RCC 7860 (cell line): ENCODE data around the gene PCBP3.
"Not testable (repeated sequence)": the region's sequence is repeated elsewhere in the genome, so short reads cannot be mapped to it uniquely, and the experiment has no call there.

Experiments
- DNase-seq: peaks from one replicate; pipeline ENCODE4 v3.0.0-alpha.2; 2015; ENCODE audit warnings: low spot score
- FAIRE-seq: peaks from 2 replicates; lab custom pipeline; 2012; peaks lifted over from hg19 to GRCh38; lab: Jason Lieb, UNC

The PCBP3 gene

GRCh38 chr21:45612665-45613019 lies 30.9 kb upstream of the PCBP3 start:
- not testable (repeated sequence) for DNase-seq, FAIRE-seq

GRCh38 chr21:45613396-45613795 lies 30.1 kb upstream of the PCBP3 start:
- no peak for DNase-seq
- FAIRE-seq, result no peak

DNA sequence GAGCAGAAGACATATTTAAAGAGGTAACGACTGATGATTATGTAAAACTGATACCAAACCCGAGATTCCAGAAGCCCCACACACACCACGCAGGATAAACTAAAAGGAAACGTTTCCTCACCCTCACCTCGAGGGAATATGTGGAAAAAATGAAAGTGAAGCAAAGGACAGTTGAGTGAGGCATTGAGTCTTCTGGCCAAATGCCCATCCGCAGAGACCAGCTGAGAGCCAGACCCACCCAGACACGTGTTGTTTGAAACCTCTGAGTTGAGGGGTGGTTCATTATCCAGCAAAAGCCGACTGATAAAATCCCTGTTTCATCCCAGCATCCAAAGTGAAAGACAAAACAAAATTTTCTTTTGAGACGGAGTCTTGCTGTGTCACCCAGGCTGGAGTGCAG lies 29.6 kb upstream of the PCBP3 start:
- no peak for FAIRE-seq
- DNase-seq, result no peak

DNA sequence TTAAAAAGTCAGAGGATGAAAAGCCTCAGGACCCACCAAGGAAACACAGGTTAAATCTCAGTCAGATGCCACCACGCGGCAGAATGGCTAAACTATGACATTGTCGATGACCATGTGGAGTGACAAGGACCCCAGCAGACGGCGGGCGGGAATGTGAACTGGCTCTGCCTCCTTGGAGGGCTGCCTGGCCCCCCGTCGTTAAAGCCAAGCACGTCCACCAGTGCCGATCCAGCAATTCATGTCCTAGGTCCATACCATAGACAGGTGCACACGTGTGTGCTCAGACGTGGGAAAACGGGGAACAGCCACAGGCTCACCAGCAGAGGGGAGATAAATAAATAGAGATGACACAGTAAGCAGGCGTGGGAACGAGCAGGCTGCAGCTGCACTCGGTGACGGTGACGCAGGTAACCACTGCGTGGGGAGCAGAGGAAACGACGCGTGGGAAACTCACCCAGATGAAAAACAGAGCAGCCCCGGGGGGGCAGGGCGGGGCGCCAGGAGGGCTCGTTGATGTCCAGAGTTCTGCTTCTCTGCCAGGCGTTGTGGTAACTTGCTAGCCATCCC lies 28.3 kb upstream of the PCBP3 start:
- FAIRE-seq, result no peak
- DNase-seq, result no peak

DNA sequence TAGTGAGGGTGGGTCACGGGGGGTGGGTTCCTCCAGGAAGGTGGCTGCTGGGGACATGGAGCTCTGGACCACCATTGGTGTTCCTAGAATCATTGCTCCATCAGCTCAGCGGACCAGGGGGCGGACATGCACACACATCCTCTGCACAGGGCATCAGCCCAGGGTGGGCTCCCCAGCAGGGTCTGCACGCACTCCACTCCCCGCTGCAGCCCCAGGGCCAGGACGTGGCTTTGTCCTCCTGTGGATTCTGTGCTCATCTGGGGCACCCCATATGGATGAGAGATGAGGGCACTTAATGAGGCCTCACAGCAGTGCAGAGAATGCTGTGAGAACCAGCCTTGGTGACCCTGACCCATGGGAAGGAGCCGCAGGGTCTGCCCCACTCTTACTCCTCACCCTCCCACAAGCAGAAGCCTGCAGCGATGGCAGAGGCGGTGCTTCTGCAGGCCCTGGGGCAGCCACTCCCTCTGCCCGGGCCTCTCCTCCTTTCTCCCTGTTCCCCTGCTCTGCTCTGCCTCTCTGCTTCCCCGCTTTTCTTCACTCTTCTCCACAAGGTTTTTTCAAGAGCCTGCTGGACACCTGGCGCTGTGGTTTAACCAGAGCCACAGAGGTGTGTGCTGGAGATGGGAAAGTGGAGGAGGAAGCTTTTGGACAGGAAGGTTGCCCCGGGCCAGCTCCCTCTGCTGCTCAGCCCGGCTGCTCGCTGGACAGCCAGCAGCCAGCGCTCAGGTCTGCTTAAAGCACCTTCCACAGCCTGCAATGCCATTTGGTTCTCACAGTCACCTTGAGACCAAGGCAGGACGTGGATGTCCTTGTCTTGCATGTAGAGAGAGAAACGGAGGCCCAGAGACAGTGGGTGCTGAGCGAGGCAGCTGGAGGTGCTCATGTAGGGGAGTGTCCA lies 26.3 kb upstream of the PCBP3 start:
- FAIRE-seq, result no peak
- DNase-seq, result no peak

DNA sequence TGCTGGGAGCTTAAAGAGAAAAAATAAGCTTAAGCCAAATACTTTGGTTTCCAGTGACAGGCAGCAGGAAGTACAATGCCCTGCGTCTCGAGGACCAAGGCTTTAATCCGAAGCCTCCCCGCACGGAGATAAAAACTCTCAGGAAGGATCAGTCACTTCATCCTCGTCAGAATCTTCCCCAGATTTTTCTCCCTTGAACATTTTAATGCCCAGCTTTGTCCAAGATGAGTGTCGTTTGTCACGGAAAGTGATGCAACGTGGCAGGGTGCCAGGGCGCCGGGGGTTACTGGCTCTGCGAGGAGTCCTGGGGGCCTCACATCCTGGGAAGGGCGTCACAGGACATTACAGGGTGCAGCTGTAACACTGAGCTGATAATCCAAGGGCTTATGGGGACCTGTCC lies 25.2 kb upstream of the PCBP3 start:
- DNase-seq (no peak), FAIRE-seq (no peak)

- DNase-seq, result no peak
- FAIRE-seq, result no peak
Measured at GRCh38 chr21:45618846-45619485, 24.6 kb upstream of the PCBP3 start.

DNA sequence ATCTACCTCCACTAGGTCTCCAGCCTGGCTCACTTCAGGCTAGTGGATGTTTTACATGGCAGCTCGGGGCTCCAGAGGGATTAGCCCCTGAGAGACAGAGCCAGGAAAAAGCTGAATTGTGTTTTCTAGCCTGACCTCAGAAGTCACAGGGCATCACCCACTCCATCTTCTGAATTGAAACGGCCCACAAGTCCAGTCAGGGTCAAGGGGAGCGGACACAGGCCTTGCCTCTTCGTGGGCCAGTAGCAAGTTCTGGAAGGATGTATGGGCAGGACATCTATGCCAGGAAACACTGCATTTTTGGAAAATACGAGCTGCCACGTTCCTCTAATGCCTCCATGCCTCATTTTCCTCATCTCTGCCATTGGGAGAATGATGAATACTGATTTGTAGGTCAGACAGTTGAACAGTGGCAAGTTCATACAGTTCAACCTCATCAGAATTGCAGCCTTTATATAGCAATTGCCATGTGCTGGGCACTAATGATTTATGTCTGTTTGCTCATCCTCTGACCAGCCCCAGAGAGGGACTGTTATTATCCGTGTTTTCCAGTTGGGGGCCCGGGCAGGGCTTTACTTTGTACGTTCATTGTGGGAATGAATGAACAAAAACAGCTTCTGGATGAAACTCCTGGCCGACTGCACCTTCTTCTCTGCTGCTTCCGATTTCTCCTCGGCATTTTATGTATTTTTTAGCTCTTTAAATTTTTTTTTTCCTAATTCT lies 23.2 kb upstream of the PCBP3 start:
- DNase-seq, result no peak
- FAIRE-seq, result no peak

DNA sequence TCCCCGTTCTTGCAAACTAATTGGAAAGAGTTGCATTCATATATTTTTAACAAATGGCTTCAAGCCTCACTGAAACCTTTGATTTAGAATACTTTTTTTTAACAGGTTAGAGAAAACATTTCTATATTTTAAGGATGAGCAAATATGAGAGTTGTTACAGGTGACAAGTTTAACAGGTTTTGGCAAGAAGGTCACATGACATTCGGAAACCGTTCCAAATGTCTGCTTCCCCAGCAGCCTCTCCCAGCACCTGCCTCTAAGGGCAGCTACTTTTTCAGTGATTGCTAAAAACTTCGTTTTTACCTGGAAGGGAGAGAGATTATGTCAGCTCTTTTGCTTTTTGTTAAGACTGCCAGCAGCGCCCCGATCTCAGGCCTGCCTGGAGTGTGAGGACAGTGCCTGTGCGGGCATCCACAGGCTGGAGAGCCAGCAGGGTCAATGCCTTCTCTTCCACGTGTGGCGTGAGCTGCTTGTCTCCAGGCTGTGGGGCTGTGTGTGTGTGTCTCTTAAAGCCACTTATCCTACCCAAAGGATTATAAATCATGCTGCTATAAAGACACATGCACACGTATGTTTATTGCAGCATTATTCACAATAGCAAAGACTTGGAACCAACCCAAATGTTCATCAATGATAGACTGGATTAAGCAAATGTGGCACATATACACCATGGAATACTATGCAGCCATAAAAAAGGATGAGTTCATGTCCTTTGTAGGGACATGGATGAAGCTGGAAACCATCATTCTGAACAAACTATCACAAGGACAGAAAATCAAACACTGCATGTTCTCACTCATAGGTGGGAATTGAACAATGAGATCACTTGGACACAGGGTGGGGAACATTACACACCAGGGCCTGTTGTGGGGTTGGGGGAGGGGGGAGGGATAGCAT lies 21.8 kb upstream of the PCBP3 start:
- not testable (repeated sequence) for FAIRE-seq, DNase-seq

DNA sequence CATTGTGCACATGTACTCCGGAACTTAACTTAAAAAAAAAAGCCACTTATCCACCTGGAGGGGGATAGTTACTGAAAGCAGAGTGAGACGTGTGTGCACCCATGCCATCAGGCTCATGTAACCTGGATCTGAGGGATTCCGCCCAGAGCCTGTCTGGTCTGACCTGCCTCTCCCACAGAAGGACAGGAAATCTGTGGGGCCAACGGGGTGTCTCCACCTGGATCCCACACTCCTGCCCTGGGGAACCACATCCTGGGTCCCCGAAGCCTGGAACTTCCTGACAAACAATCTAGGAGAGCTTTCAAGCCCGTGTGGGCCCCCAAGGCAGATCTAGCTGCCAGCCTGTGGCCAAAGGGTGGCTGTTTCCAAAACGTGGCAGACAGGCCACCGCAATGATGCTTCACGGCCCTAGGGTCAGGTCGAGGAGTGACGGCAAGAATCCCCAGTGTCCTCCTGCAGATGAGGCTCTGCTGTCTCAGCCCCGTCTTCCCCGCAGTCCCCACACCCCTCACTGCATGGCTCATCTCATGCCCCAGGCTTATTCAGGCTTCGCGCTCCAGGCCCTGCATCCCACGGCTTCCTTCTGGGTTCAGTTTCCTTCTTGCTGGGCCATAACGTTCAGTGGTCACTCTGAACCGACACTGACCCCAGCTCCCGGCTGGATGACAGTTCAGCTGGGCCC lies 21.0 kb upstream of the PCBP3 start:
- no peak for FAIRE-seq
- no peak for DNase-seq

DNA sequence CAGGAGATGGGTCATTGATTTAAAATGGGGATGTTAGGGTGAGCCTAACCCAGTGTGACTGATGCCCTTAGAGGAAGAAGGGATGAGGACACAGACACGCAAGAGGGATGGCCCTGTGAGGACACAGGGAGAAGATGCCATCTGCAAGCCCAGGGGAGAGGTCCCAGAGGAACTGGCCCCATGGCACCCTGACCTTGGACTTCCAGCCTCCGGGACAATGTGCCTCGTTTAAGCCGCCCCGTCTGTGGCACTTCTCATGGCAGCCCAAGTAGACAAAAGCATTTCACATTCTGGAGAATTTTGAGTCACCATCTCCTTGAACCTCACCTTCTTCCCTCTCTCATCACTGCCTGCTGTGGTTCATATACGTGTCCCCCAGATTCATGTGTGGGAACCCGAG lies 20.1 kb upstream of the PCBP3 start:
- FAIRE-seq (no peak), DNase-seq (no peak)

DNA sequence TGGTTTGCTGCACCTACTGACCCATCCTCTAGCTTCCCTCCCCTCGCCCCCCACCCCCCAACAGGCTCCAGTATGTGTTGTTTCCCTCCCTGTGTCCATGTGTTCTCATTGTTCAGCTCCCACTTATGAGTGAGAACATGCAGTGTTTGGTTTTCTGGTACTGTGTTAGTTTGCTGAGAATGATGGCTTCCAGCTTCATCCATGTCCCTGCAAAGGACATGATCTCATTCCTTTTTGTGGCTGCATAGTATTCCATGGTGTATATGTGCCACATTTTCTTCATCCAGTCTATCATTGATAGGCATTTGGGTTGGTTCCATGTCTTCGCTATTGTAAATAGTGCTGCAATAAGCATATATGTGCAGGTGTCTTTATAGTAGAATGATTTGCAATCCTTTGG lies 17.4 kb upstream of the PCBP3 start:
- DNase-seq, FAIRE-seq: not testable (repeated sequence)

DNA sequence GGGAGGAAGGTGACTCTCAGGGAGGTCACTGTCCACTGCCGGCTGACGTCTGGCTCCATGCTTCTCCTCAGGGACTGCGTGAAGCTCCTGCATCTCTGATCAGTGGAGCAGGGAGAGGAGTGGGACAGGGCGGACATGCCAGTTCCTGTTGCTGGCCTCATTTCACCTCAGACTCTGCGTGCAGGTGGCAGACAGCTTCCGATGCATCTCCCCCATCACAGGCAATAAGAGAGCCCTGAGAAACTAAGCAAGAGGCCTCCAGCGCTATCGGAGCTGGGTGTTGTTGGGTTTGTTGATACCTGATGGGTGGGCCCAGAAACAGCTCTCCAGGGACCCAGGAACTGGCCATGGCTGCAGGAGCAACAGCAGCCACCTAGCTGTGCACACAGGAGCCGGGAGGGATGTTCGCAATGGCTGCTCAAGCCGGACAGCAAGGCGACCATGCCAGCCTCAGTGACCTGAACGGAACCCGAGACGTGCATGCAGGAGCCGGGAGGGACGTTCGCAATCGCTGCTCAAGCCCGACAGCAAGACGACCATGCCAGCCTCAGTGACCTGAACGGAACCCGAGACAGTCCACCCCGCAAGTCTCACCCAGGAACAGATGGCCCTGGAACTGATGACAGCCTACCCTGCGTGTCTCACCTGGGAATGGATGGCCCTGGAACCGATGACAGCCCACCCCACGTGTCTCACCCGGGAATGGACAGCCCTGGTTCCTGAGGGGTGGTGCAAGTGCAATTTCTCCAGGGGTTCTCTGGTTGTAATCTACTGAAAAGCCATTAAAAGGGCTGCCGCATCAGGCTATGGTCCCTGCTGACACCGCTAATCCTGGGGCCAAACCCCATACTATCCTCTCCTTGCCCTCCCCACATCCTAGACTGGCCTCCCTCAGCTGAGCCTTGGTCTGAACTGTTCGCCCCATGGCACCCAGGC lies 14.2 kb upstream of the PCBP3 start:
- no peak for FAIRE-seq

GRCh38 chr21:45630066-45630694 lies 13.3 kb upstream of the PCBP3 start:
- FAIRE-seq, result no peak
- no peak for DNase-seq

More for the DNA sequence above, 14.2 kb upstream of the PCBP3 start:
- no peak for DNase-seq

DNA sequence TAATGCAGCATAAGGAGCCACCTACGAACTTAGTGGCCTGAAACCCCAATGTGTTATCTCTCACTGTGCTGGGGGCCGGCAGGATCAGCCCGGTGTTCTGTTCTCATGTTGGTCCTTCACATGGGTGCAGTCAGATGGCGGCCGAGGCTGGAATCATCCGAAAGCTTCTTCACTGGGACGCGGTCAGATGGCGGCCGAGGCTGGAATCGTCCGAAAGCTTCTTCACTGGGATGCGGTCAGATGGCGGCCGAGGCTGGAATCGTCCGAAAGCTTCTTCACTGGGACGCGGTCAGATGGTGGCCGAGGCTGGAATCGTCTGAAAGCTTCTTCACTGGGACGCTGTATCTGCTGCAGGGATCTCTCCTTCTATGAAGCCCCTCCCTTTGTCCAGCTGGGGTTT lies 12.6 kb upstream of the PCBP3 start:
- FAIRE-seq (no peak), DNase-seq (no peak)

GRCh38 chr21:45631540-45631939 lies 12.0 kb upstream of the PCBP3 start:
- FAIRE-seq, result no peak
- no peak for DNase-seq

DNA sequence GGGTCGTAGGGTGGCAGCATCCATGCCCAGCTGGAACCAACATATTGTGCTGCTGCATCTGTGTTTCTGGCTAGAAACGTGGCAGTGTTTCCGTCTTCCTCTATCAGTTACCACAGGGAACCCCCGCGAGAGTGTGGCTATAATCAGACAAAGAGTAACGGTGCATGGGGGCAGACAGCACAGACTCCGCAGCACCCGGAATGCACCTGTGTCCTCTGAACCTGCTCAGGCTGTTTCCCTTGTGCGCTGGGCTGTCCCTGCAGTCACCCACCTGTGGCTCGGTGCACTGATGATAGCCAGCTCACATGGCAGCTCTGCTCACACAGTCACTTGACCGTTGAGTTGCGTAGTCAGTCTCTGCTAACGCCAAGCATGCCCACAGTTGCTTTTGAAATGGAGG lies 11.4 kb upstream of the PCBP3 start:
- DNase-seq, result no peak
- no peak for FAIRE-seq

DNA sequence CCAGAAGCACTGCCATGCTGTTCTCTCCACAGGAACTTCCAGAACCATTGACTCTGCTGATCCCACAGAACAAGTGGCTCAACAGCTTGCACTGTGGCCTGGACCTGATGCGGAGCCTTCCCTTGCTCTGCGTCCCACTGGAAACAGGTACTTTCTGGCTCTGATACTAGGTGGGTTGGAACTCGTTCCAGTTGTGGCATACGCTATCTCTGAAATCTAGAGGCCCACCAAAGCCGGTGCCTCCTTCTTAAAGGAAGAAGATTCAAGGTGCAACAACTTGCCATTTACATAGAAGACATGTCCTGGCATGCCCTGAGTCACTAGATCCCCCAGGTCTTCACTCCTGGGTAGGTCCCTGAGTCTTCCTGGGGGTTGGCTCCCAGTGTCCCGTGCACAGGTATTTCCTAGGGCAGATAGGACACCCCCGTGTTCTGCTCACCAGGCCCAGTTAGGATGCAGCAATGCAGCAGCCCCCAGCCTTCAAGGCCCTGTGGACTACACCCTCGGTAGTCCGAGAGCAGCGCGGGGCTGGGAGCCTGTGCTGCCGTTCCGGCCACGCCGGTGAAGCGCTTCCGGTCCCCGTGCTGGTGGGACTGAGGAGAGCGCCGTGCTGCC lies 10.8 kb upstream of the PCBP3 start:
- FAIRE-seq (no peak), DNase-seq (no peak)
